Fibroblast of gingiva (primary cell): ENCODE measurements around the gene IL13RA1.
"Not testable (repeated sequence)": the region's sequence is repeated elsewhere in the genome, so short reads cannot be mapped to it uniquely, and the experiment has no call there.

ENCODE experiments used
- DNase-seq: peaks from one replicate; pipeline ENCODE4 v3.0.0-alpha.2; 2011; ENCODE audit warnings: low read depth

IL13RA1 gene

DNA sequence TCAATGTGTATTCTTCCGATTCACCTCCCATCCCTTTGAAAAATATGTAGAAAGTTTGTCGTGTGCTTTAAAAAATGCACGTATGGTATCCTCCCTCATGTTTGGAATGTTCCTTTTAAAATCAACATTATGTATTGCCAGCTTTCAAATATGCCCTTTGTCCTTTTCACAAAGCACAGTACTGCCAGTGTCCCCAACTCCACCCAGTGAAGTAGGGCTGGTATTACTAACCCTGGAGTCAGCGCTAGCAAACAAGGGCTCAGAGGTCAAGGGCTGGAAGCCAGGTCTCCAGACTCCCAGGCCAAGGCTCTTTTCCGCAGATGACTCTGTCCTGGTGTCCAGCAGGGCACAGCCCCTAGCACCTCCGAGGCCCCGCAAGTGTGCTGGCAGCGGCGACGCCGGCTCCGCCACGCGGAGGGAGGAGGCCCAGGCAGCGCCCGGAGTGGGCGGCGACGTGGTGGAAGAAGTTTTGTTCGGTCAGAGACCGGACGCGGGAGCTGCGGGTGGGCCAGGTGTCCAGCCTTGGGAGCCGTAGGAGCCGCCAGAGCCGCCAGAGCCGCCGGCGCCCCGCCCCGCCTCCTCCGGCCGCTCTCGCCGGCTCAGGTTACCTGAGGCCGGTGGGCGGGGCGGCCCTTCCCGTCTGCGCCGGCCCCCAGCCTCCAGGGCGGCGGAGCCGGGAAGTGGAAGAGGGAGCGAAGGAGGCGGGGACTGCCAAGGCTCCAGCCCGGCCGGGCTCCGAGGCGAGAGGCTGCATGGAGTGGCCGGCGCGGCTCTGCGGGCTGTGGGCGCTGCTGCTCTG, at the start of gene IL13RA1:
TSS of gene IL13RA1 (plus strand) at position 720 of the 799 bp plus-strand sequence. CDS start at position 753, 33 bp downstream.
- DNase-seq: peak; percentile 80

DNA sequence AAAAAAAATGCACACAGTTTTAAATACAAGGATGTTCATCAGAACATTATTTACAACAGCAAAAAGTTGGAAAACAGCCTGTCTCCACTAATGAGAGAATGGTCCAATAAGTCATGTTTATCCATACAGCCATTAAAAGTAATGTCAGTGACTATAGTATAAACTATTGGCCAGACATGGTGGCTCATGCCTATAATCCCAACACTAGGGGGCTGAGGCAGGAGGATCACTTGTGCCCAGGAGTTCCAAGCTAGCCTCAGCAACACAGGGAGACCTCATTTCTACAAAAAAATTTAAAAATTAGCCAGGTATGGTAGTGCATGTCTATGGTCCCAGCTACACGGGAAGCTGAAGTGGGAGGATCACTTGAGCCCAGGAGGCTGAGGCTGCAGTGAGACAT, 48.1 kb upstream of the IL13RA1 start:
- DNase-seq: no peak

DNA sequence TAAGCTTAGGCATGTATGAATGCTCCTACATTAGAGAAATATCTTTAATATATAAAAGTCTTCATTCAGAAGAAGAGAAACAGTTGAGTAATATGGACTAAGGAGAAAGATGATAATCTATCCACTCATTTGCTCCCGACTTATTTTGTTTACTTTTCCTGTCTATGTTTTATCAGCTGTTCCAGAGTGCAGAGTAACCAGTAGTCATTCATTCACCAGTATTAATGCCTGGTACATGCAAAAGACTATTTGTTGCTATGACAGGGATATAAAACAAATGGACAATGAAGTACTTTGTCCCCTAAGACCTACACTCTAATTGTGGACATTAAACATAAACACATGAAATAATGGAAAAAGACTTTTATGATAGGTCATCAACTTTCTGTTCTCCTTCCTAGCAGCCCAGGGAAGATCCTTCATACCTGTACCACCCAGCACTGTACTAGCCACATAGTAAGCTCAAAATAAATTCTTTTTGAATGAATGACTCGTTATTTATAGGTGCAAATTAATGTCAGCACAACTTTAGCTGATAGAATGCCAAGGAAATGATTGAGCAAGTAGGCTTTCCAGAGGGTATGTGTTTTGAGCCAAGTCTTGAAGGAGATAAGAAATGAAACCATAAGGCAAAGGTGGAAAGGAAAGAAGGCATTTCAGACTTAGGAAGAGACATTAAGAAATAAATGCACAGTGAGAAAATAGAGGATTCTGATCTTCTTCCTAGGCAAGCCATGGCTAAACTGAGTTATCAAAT, 45.0 kb upstream of the IL13RA1 start:
- no peak for DNase-seq

DNA sequence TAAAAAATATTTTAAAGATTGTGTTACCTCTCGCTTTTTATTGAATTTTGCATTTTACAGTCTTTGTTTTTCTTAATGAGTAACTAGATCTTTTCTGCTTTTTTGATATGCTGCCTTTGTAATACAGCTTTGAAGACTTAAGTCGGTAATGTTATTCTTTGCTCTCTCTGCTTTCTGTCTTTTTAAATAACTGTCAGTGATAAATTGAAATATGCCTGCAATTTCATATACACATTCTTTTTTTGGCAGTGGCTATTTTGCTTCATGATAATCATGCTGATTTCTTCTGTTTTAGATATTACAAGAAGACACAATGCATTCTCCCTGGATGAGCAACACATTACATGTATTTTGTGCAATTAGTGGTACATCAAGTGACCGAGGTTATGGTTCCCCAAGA, 42.0 kb upstream of the IL13RA1 start:
- no peak for DNase-seq

DNA sequence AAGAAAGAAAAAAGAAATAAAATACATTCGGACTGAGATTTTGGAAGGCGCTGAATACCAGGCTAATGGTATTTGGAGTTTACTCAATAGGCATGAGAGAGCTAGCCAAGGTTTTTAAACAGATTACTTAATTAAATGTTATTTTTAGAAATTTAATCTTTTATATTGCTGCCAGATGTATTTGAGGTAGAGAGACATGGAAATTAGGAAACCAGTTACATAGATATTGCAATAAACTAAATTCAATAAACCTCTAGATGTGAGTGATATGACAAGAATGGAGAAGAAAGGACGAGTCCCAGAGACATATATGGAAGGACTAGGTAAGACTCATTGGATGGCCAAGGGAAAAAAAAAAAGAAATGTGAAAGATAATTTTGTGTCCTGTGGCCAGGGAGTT, 38.5 kb upstream of the IL13RA1 start:
- no peak for DNase-seq

DNA sequence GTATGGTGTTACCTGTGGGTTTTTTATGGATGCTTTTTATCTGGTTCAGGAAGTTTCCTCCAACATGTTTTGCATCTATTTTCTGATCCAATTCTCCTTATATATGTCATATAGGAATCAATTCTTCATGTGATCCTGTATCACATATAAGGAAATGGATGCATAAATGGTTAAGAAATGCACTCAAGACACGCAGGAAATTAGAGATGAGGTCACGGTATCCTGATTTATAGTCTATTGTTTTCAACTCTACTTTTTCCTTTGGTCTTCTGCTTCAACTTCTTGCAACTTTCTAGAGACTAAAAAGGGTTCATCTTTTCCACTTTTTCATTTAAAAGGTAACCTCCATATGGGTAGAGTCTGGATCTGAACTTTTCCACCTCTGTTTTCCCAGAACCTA, 33.6 kb upstream of the IL13RA1 start:
- no peak for DNase-seq

DNA sequence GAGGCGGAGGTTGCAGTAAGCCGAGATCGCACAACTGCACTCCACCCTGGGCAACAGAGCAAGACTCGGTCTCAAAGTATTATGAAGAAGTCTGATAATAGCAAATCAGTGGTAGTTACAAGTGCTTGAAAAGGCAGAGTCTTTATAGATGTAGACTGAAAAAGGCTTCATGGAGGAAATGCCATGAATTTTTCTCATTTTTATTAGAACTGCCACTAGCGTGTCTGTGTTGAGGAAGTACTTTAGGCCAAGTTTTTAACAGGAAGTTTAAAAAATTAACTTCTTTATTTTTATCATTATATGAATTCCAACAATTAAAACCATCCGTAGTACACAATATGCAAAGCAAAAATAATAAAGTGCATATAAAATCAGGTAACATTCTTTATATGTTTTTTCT, 32.8 kb upstream of the IL13RA1 start:
- no peak for DNase-seq

DNA sequence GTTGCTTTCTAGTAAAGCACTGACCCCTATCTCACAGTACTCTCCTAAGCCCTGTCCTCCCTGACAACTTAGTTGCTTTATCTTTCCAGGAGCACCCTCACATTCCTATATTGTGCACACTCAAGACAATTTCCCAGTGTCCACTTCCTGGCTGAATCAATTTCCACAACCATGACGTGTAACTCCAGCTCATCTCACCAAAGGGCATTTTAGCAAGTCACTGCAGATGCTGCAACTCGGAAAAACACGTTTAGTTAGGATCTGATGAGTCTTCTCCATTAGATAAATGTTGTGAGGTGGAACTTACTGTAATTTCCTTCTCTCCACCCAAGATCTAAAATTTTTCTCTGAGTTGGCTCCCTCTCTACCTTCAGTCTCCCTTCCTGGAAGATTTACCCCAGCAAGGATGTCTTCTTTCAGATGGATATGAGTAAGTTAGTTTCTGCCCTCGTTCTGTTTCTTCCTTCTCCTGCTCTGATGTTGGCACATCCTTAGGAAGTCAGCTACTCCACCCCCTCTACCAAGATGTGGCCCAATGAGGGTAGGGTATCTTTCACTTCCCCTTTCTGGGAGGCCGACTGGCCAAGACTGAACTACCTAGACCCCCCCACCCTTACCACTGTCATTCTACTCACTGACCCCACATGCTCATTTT, 28.8 kb upstream of the IL13RA1 start:
- DNase-seq: peak; percentile 6

DNA sequence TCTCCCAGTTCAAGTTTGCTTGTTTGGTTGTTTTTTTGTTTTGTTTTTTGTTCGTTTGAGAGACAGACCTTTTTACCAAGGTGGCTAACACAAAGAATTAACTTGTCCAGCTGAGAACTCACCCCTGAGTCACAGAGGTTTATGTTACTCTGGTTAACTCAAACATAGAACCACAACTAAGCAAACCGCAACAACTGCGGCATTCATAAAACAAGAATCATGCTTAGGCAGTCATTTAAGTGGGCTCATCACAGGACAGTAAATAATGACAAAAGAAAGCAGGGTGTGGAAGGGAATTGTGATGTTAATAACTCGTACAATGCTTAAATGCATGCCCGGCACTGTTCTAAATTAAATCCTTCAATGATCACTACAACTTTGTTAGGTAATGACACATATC, 24.7 kb upstream of the IL13RA1 start:
- no peak for DNase-seq

DNA sequence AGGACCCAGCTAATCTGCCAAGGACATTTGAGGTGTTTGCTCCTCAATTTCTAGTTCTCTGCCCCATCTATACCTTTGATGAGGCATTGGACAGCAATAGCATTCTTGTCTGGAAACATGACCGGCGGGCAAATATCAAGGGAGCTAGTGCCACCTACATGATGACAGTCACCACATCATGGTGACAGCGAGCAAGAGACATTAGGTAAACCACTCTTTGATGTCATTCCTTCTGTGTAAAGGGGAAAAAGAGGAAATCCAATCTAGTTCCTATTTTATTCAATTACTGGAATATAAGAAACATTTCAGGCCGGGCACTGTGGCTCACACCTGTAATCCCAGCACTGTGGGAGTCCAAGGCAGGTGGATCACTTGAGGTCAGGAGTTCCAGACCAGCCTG, 20.7 kb upstream of the IL13RA1 start:
- DNase-seq: no peak

DNA sequence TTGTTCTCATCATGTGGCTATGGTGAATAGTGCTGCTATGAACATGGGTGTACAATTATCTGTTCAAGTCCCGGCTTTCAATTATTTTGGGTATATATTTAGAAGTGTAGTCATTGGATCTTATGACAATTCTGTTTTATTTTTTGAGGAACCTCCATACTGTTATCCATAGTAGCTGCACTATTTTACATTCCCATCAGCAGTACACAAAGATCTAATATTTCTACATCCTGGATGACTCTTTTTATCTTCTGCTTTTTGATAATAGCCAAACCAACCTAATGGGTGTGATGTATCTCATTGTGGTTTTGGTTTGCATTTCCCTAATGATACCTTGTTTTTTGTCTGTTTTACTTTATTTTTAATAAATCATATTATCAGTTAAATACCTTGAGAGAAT, 12.9 kb upstream of the IL13RA1 start:
- no peak for DNase-seq

DNA sequence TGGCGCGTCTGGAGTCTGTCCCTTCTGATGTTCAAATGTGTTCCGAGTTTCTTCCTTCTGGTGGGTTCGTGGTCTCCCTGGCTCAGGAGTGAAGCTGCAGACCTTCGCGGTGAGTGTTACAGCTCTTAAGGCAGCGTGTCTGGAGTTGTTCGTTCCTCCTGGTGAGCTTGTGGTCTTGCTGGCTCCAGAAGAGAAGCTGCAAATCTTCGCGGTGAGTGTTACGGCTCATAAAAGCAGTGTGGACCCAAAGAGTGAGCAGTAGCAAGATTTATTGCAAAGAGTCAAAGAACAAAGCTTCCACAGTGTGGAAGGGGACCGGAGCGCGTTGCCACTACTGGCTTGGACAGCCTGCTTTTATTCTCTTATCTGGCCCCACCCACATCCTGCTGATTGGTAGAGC, 11.5 kb upstream of the IL13RA1 start:
- not testable (repeated sequence) for DNase-seq

DNA sequence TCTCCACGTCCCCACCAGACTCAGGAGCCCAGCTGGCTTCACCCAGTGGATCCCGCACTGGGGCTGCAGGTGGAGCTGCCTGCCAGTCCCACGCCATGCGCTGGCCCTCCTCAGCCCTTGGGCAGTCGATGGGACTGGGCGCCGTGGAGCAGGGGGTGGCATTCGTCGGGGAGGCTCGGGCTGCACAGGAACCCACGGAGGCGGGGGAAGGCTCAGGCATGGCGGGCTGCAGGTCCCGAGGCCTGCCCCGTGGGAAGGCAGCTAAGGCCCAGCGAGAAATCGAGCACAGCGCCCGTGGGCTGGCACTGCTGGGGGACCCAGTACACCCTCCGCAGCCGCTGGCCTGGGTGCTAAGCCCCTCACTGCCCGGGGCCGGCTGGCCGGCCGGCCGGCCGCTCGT, 10.6 kb upstream of the IL13RA1 start:
- not testable (repeated sequence) for DNase-seq

DNA sequence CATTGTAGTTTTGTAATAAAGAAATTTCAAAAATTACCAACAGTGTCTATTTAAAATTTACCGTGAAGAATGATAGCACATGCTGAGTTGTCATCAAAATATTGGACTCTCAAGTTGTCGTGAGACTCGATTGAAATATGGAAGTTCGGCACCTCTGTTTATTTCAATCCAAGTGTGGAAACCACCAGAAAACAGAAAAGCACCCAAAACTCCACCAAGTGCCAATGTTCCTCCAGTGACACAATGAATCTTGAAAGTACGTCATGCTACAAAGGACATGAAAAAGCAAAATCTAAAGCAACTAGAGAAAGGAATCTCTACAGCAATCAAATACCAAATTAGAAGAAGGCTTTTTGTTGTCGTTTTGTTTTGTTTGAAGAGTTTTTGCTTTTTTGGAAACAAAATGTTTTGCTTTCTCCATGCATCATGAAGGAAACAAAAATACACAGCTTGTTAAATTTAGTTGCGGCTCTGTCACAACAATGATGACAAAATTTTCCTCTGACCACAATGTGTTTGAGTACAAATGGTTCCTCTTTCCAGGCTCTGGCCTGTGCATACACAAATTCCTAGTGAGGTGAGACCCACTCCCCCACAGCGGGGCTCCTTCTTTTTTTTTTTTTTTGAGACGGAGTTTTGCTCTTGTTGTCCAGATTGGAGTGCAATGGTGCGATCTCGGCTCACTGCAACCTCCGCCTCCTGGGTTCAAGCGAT, 9.6 kb upstream of the IL13RA1 start:
- no peak for DNase-seq

DNA sequence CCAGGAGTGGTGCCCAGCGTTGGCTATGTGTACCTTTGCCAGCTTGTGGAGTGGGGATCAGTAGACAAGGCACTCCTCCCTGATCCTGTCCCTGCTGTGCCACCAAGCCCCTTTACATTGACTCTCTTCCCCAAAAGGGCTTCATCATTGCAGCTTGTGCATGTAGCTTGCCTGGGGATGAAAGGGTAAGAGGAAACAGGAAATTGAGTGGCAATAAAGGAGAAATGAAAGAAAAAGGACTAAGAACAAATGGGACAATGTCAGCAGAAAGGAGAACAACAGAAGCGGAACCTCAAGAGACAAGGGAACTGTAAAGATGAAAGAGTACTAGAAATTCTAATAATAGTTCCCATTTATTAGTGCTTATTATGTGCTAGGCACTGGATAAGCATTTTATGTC, 8.7 kb upstream of the IL13RA1 start:
- DNase-seq: no peak

DNA sequence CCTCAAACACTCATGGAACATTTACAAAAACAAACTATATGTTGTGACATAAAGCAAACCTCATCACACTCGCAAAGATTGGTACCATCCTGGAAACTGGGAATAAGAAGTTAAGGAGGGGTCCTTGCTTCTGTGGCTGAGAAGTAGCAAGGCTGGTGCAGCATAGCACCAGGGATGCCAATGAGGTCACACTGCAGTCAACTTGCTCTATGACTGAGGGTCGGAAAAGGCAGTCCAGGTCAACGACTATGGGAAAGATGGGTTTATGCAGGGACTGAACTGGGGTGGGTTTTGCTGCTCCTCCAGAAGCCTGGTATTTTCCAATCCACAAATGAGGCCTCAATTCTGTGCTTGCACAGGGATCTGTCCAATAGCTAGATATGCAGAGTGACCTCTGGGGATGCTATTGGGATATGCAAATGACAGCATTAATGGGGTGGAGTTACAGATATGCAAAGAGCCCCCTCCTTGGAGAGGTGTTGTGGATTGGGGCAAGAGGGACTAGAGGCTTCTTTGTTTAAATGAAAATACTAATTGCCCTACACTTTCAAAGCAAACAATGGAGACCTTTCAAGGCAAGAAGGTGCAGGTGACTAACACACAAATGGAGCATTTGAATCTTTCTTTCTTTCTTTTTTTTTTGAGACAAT, 7.2 kb upstream of the IL13RA1 start:
- DNase-seq: no peak

DNA sequence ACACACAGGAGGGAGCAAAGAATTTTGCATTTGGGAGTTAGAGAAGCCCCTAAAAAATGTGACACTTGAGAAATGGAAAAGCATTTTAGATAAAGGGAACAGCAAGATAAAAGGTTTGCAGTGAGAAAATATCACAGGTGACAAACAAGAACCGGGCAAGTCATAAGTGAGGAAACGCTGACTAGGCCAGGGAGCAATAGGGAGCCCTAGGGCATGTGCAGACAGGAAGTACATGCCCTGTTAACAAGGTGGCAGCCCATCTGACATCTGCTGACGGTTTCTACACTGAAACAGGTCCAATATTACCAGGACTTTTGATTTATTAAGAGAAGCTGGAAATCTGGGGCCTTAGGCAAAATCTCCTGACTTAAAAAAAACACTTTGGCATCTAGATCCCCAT, 4.0 kb upstream of the IL13RA1 start:
- DNase-seq: no peak

DNA sequence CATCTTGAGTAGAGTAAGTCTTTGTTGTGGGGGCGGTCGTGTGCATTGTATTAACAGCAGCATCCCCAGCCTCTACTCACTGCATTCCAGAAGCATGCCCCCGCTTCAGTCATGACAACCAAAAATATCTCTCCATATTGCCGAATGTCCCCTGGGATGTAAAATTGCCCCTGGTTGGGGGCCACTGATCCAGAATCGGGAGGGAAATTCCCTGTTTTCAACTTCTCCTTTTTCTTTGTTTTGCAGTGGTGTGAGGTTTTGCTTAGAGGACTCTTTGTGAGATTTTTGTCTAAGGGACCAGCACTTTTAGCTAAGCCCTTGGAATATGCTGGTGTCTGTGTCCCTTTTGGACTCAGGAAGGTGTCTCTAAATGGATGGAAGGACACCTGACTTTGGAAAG, 3.0 kb upstream of the IL13RA1 start:
- no peak for DNase-seq

DNA sequence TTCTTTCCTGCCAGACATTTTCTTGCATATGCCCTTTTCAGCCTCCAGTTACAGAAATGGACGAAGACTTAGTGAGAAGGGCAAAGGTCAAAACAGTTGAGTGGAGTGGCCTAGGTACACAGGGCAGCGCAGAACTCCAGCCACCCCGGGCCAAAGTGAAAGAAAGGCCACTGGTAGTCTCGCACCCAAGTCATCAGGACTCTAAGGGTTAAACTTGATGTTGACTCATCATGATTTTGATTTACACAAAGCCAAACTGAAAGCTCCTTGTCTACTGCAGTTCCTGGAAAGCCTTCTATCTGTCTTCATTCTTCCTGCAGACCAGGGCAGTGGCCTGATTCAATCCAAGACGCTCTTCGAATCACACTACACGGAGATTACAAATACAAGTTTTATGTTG, 2.6 kb upstream of the IL13RA1 start:
- DNase-seq: peak; percentile 6

DNA sequence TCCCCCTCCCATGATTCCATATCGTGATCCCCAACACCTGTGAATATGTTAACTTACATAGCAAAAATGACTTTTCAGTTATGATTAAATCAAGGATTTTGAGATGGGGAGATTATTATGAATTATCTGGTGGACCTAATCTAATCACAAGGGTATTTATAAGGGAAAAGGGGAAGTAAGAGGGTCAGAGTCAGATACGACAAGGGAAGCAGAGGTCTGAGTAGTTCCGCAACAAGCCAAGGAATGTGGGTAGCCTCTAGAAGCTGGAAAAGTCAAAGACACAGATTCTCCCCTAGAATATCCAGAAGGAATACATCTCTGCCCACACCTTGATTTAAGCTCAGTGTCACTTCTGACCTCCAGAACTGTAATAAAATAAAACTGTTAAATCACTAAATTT, 1.0 kb upstream of the IL13RA1 start:
- no peak for DNase-seq

DNA sequence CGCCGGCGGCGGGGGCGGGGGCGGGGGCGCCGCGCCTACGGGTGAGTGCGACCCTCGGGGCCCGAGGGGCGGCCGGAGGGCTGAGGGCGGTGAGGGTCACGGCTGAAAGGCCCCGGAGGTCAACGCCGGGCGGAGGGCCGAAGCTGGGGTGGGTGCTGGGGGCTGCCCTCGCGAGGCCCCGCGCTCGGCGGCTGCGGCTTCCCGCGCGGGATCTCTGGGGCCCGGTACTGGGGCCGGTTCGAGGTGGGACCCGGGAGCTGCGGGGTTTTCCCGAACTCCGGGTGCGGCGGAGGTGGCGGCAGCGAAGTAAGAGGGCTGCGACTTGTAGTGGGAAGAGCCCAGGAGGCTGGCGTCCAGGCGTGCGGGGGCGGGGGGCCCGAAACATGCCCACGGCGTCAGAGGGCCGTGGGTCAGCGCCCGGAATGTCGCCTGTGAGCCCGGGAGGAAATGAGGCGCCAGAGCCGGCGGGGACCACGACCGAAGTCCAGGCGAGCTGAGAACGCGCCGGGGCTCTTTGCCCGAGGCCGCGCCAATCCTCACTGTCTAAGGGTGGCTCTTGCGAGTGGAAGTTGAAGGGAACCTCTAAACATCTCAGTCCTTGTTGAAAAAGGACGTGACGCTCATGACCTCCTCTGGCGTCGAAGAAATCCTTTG, 407 bp downstream of the IL13RA1 start:
- peak; percentile 37 for DNase-seq
